GM18909 (cell line): ENCODE measurements around the gene SMCO2.
A peak's percentile ranks its signal among the peaks of the same experiment; 100 is the strongest.

Experiments
- ATAC-seq: cut with Tn5 transposase; IDR thresholded peaks from one replicate; pipeline ENCODE4 v1.9.1; 2021; ENCODE audit warnings: mild to moderate bottlenecking; ENCODE audit not compliant: unreplicated experiment, poor library complexity

The SMCO2 gene

DNA sequence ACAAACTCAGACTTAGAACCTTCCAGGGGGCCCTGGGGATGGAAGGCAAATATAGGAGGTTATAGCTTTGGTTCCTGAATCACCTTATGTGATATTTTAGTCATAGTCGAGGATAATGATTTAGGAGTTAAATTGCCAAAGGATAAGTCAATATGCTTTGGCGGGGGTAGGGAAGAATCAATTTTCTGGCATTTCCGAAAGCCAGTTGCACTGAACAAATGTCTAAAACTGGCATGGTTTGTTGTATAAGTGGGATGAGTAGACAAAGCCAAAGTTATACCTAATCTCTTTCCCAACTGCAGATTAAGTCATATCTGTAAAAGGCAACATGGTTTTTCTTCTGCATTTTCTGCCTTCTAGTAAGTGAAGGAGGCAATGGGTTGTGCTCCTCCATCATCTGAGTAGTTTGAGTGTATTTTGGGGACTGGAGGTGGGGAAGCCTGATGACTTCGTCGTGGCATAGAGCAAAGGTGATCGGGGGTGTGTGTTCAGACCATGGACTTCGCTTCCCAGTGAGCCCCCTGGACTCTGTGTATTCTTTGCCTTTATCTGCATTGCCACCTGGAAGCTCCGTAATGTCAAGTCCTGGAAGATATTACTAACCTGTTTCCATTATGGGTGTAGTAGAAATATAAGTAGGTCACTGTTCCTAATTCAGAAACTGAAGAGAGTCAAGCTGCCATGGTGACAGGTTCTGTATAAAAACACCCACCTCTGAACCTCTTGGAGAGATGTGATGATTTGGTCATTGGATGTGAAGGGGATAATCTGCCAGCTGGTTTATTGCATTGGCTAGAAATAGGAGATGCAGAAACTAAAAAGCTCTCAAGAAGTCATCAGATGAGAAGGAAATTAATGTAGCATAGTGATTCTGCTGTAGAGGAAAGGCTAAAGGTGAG lies 102.0 kb downstream of the SMCO2 start:
- ATAC-seq, result no peak

GRCh38 chr12:27549236-27549800 lies 102.8 kb downstream of the SMCO2 start:
- ATAC-seq, result no peak

DNA sequence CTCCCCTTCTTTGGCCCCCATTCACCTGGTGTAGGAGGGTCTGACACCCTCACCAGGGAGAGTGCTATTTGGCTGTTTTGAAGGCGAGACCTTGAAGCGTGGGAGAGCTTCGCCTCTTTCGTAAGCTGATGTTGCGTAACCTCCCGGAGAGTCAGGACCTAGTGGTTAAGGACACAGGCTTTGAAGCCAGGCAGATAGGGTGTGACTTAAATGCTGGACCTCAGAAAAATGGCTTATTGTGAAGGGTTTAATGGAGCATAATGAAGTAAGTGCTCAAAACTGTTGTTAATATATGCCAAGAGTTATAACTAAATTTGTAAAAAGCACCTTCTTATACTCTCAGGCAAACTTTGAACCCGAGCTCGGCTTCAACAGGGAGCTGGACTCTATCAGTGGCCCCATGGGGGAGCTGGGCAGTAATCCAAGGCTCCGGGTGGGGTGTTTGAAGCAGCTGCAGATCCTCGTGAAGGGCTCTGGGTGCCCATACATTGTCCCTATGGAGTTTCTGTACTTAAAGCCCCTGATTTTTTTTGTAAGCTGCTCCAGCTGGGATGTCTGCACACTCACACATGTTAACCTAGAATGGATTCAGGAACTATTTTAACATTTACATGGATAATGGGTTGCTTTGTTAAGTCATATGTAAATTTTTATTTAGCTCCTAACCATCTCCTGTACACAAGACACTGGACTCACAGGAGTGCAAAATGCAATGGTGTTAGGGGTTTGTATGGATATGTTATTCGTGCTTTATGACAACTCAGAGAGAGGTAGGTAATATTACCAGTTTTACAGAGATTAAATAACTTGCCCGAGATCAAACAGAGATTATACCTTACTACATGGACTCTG lies 103.5 kb downstream of the SMCO2 start:
- peak; percentile 64 for ATAC-seq

DNA sequence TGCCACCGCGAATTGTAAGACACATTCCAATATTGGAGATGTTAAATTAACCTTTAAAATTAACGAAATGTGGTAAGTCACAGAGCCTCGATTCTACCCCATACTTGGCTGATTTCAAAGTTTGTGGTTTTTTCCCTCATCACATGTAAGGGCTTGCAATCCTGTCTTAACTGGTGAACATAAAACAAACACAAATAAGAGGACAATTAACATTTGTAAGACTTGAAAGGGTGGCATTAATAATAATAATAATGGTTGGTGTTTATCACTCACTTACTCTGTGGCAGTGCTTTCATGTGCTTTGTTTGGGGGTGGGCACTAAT lies 104.1 kb downstream of the SMCO2 start:
- no peak for ATAC-seq

- ATAC-seq, result no peak
Observed at GRCh38 chr12:27551172-27551840, 104.8 kb downstream of the SMCO2 start.
